ENCODE measurements around the gene GLTPD2. TPM values are rescaled to one million over a fixed set of nuclear protein-coding genes. Genes with fewer than 3 reads are reported as not detected.

Gene GLTPD2
- not detected in 2 replicates for total RNA-seq

DNA sequence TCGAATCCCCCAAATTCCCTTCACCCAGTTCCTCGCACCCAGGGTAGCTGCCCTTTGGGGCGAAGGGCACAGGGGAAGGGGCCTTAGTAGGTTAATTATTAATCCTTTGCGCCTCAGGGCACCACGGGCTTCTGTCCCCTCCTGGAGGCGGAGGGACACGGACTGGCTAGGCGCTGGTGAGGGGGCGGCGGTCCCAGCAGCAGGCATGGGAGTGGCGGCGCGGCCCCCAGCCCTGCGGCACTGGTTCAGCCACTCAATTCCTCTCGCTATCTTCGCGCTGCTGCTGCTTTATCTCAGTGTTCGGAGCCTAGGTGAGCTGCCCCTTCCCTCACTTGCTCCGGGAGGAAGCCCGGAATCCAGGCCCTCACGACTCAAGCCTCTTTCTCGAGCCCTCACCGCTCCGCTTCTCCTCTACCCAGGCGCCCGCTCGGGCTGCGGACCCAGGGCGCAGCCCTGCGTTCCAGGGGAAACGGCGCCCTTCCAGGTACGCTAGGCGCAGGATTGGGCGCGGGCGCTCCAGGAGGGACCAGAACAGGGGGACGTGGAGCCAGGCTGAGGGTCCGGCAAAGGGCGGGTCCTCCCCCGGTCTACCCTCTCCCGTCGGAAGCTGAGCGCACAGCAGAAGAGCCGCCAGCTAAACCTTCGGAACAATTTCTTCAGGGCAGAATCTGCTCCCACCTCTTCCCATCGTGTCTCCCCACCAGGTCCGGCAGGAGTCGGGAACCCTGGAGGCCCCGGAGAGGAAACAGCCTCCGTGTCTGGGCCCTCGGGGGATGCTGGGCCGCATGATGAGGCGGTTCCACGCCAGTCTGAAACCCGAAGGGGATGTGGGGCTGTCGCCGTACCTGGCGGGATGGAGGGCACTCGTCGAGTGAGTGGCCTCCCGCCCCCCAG is at the start of gene GLTPD2:
Gene GLTPD2, plus strand, starts transcription at position 158 of the 894 bp plus-strand sequence. Its CDS starts 48 bp downstream, at position 206.
- Mint-ChIP-seq H3K9me3 (no peaks in the 10 kb centered on the region), H3K4me1 (ENCODE audit: low read depth) (peaks cover 21% of the 10 kb centered on the region), H3K4me3 (ENCODE audit: low read depth) (peak within 1 kb of the TSS; percentile 78), H3K27ac (no peak within 1 kb of the TSS), H3K27me3 (ENCODE audit: low read depth) (peaks cover 46% of the 10 kb centered on the region), H3K36me3 (ENCODE audit: low read depth) (no peaks in the 10 kb centered on the region)
- DNase-seq (ENCODE audit: low spot score): no peak
- intact Hi-C loops (cut with micrococcal nuclease): no loop called here

DNA sequence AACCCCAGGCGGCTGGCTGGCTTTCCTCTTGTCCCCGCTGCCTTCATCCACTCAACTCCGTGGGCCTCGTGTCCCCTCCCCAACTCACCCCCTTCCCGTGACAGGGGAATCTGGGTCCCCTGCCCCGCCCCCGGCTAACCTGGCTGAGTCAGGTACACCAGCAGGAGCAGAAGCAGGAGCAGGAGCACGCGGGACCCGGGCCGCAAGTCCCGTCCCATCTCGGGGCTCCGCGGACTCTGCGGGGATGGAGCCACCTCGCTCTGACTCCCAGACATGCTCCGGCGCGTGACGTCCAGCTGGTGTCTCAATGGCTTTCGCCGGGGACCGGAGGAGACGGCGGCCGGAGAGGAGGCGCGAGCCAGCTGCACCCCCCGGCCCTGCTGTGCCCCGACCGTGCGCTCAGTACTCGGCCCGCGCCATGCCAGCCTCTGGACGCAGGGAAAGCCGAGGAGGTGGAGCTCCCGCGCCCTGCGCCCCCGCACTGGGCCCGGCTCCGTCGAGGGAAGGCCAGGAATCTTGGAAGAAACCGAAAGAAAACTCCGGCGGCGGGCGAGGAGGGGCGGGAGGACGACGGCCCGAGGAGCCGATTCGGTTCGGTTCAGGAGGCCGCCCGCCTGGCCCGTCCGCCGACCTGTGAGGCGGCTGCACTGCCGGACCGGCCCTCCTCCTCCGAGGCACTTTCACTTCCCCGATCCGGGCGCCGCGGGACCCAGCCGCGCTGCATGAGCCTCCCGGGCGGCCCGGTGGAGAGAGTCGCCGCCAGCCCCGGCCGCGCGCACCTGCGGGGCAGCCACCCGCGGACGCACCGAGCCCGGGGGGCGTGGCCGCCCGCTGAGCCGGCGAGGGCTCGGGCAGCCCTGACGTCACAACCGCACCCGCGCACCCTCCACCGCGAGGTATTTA is 49.4 kb upstream of the GLTPD2 start, which contains the start of the genes CXCL16 and ZMYND15:
Gene CXCL16, minus strand, starts transcription at position 807 of the 903 bp plus-strand sequence. Its CDS starts 589 bp downstream, at position 218.
Gene ZMYND15, plus strand, starts transcription at position 712 of the 903 bp plus-strand sequence. CDS start 716 bp downstream, outside the sequence.
- no peaks in the 10 kb centered on the region for H3K9me3 Mint-ChIP-seq
- peak; percentile 40 for DNase-seq (ENCODE audit: low spot score)
- peaks cover 21% of the 10 kb centered on the region for H3K4me1 Mint-ChIP-seq (ENCODE audit: low read depth)
- H3K27me3 Mint-ChIP-seq (ENCODE audit: low read depth): peaks cover 34% of the 10 kb centered on the region
- peak within 1 kb of the TSS; percentile 83 for H3K4me3 Mint-ChIP-seq (ENCODE audit: low read depth)
- peak within 1 kb of the TSS; percentile 23 for H3K27ac Mint-ChIP-seq
- intact Hi-C loops (cut with micrococcal nuclease): no loop called here
- peaks cover 3% of the 10 kb centered on the region for H3K36me3 Mint-ChIP-seq (ENCODE audit: low read depth)

DNA sequence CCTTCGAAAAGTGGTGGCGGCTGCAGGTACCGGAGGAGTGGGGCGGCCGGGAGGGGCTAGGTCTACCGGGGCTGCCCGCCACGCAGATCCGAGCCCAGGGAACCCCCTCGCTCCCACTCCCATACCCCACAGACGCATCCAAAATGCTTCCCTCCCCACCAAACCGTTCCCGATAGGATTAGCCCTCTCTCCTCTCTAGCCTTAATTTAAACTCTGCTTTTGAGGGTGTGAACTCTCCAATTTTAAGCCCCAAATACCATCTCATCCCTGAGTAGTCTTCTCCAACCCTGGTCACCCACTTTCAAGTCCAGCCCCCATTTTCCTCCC is 48.8 kb upstream of the GLTPD2 start:
- no peak for DNase-seq (ENCODE audit: low spot score)
- H3K36me3 Mint-ChIP-seq (ENCODE audit: low read depth): peaks cover 3% of the 10 kb centered on the region
- H3K4me3 Mint-ChIP-seq (ENCODE audit: low read depth): peak overlapping the region; percentile 83
- H3K27ac Mint-ChIP-seq: peak overlapping the region; percentile 23
- H3K4me1 Mint-ChIP-seq (ENCODE audit: low read depth): peaks cover 21% of the 10 kb centered on the region
- intact Hi-C loops (cut with micrococcal nuclease): no loop called here
- H3K27me3 Mint-ChIP-seq (ENCODE audit: low read depth): peaks cover 37% of the 10 kb centered on the region
- no peaks in the 10 kb centered on the region for H3K9me3 Mint-ChIP-seq

DNA sequence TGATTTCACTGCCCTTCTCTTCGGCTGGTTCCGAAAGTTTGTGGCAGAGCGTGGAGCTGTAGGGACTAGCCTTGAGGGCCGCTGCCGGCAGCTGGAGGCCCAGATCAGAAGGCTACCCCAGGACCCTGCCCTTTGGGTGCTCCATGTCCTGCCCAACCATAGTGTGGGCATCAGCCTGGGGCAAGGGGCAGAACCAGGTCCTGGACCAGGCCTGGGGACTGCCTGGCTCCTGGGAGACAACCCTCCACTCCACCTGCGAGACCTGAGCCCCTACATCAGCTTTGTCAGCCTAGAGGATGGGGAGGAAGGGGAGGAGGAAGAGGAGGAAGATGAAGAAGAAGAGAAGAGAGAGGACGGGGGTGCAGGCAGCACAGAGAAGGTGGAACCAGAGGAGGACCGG is 48.2 kb upstream of the GLTPD2 start:
- Mint-ChIP-seq H3K27ac (peak overlapping the region; percentile 23), H3K9me3 (no peaks in the 10 kb centered on the region), H3K4me3 (ENCODE audit: low read depth) (peak overlapping the region; percentile 83), H3K27me3 (ENCODE audit: low read depth) (peaks cover 40% of the 10 kb centered on the region), H3K4me1 (ENCODE audit: low read depth) (peaks cover 19% of the 10 kb centered on the region), H3K36me3 (ENCODE audit: low read depth) (peaks cover 3% of the 10 kb centered on the region)
- no peak for DNase-seq (ENCODE audit: low spot score)
- intact Hi-C loops (cut with micrococcal nuclease): no loop called here

DNA sequence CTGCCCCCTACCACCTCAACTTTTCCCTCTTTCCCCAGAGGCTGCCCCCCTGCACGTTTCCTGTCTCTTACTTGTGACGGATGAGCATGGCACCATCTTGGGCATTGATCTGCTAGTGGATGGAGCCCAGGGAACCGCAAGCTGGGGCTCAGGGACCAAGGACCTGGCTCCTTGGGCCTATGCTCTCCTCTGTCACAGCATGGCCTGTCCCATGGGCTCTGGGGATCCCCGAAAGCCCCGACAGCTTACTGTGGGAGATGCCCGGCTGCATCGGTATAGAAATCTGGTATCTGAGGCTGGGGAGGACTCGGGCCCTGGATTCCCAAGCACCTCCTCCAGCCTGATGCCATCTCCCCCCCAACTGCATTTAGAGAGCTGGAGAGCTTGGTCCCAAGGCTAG is 47.2 kb upstream of the GLTPD2 start:
- Mint-ChIP-seq H3K4me3 (ENCODE audit: low read depth) (no peak overlapping the region), H3K9me3 (no peaks in the 10 kb centered on the region), H3K4me1 (ENCODE audit: low read depth) (peaks cover 13% of the 10 kb centered on the region), H3K27ac (no peak overlapping the region), H3K36me3 (ENCODE audit: low read depth) (peaks cover 3% of the 10 kb centered on the region), H3K27me3 (ENCODE audit: low read depth) (peaks cover 35% of the 10 kb centered on the region)
- intact Hi-C loops (cut with micrococcal nuclease): no loop called here
- no peak for DNase-seq (ENCODE audit: low spot score)

DNA sequence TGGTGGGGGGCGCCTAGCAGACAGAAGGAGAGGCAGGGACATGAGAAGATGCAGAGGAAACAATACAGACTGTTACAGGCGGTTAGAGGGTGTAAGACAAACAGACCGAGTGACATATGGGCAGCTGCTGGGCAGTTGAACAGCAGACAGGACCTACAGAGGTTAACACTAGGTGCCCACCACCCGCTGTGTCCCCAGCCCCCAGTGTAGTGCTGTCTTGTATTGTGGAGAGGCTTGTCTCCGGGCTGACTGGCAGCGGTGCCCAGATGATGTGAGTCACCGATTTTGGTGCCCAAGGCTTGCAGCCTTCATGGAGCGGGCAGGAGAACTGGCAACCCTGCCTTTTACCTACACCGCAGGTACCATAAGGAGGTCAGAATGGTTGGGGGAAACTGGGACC is 46.6 kb upstream of the GLTPD2 start:
- Mint-ChIP-seq H3K27me3 (ENCODE audit: low read depth) (peaks cover 35% of the 10 kb centered on the region), H3K4me3 (ENCODE audit: low read depth) (no peak overlapping the region), H3K4me1 (ENCODE audit: low read depth) (peaks cover 13% of the 10 kb centered on the region), H3K27ac (no peak overlapping the region), H3K9me3 (no peaks in the 10 kb centered on the region), H3K36me3 (ENCODE audit: low read depth) (peaks cover 3% of the 10 kb centered on the region)
- DNase-seq (ENCODE audit: low spot score): no peak
- intact Hi-C loops (cut with micrococcal nuclease): no loop called here

DNA sequence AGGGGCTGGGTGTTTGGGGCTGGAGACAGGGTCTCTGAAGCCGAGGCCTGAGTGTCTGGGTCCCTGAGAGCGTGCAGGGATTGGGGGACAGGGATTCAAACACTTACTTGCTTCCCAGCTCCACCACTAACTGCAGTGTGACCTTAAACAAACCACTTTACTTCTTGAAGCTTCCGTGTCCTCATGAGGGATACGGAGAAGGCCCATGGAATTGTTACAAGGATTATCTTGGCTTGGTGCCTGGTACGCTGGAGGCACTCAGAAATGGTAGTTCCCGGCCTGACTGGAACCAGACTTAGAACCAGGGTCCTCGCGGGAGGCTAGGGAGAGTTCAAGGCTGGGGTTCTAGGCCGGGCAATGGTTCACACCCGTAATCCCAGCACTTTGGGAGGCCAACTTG is 46.1 kb upstream of the GLTPD2 start:
- Mint-ChIP-seq H3K9me3 (no peaks in the 10 kb centered on the region), H3K4me1 (ENCODE audit: low read depth) (peaks cover 13% of the 10 kb centered on the region), H3K36me3 (ENCODE audit: low read depth) (peaks cover 3% of the 10 kb centered on the region), H3K27ac (no peak overlapping the region), H3K4me3 (ENCODE audit: low read depth) (no peak overlapping the region), H3K27me3 (ENCODE audit: low read depth) (peaks cover 35% of the 10 kb centered on the region)
- no peak for DNase-seq (ENCODE audit: low spot score)
- intact Hi-C loops (cut with micrococcal nuclease): no loop called here

DNA sequence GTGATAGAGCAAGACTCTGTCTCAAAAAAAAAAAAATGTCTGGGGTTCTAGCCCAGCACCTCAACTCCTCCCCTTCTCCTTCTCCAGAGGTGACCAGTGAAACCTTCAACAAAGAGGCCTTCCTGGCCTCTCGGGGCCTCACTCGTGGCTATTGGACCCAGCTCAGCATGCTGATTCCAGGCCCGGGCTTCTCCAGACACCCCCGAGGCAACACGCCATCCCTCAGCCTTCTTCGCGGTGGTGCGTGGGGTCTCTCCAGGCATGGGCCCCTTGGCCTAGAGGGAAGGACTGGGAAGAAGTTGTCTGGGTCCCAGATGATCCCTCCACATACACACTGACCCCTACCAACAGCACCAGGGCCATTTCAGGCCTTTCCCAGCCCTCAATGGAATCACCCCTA is 45.5 kb upstream of the GLTPD2 start:
- Mint-ChIP-seq H3K9me3 (no peaks in the 10 kb centered on the region), H3K4me1 (ENCODE audit: low read depth) (peaks cover 19% of the 10 kb centered on the region), H3K27ac (no peak overlapping the region), H3K4me3 (ENCODE audit: low read depth) (no peak overlapping the region), H3K27me3 (ENCODE audit: low read depth) (peaks cover 35% of the 10 kb centered on the region), H3K36me3 (ENCODE audit: low read depth) (peaks cover 3% of the 10 kb centered on the region)
- DNase-seq (ENCODE audit: low spot score): no peak
- intact Hi-C loops (cut with micrococcal nuclease): no loop called here

DNA sequence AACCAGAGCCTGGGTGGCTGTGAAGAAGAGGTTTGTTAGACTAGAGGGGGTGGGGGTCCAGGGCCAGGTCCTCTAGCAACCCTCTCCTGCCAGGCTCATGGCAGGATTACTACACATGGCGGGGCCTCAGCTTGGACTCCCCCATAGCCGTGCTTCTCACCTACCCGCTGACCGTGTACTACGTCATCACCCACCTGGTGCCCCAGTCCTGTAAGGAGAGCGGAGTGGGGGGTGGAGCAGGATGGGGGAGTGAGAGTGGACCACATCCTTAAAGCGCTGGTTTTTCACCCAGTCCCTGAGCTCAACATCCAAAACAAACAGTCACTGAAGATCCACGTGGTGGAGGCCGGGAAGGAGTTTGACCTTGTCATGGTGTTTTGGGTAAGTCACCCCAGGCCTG is 44.9 kb upstream of the GLTPD2 start:
- Mint-ChIP-seq H3K27me3 (ENCODE audit: low read depth) (peaks cover 34% of the 10 kb centered on the region), H3K4me1 (ENCODE audit: low read depth) (peaks cover 16% of the 10 kb centered on the region), H3K36me3 (ENCODE audit: low read depth) (peaks cover 3% of the 10 kb centered on the region), H3K9me3 (no peaks in the 10 kb centered on the region), H3K27ac (no peak overlapping the region), H3K4me3 (ENCODE audit: low read depth) (no peak overlapping the region)
- no peak for DNase-seq (ENCODE audit: low spot score)
- intact Hi-C loops (cut with micrococcal nuclease): no loop called here

DNA sequence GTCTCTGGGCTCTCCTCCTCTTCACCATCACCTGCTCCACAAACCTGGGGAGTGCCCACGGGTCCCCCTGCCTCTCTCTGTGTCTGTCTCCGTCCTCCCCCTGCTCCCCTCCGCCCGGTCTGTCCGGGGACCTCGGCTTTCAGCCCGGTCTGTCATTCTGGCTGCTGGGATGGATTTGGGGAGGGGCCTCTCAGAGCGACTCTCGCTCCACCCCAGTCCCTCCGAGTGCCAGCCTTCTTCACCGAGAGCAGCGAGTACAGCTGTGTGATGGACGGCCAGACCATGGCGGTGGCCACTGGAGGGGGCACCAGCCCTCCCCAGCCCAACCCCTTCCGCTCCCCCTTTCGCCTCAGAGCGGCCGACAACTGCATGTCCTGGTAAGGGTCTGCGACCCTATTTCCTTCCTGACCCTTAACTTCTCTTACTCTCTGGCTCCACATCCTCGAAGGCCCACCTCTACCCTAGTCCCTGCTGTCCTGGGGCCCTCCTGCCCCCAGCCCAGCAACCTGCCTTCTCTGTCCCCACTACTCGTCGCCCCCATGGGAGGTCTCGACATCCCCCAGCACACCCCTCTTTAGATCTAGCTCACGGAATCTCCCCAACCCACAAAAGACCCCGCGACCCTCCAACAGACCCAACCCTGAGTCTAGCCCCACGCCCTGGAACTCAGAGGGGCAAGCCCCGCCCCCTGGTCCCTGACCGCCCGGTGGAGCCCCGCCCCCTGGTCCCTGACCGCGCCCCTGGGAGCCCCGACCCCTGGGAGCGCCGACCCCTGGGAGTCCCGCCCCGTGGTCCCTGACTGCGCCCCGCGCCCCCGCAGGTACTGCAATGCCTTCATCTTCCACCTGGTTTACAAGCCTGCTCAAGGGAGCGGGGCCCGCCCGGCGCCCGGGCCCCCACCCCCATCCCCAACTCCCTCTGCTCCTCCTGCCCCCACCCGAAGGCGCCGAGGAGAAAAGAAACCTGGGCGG is 43.5 kb upstream of the GLTPD2 start:
- no peaks in the 10 kb centered on the region for H3K9me3 Mint-ChIP-seq
- peaks cover 1% of the 10 kb centered on the region for H3K36me3 Mint-ChIP-seq (ENCODE audit: low read depth)
- DNase-seq (ENCODE audit: low spot score): no peak
- intact Hi-C loops (cut with micrococcal nuclease): no loop called here
- H3K27ac Mint-ChIP-seq: no peak overlapping the region
- no peak overlapping the region for H3K4me3 Mint-ChIP-seq (ENCODE audit: low read depth)
- H3K4me1 Mint-ChIP-seq (ENCODE audit: low read depth): peaks cover 12% of the 10 kb centered on the region
- H3K27me3 Mint-ChIP-seq (ENCODE audit: low read depth): peaks cover 36% of the 10 kb centered on the region

DNA sequence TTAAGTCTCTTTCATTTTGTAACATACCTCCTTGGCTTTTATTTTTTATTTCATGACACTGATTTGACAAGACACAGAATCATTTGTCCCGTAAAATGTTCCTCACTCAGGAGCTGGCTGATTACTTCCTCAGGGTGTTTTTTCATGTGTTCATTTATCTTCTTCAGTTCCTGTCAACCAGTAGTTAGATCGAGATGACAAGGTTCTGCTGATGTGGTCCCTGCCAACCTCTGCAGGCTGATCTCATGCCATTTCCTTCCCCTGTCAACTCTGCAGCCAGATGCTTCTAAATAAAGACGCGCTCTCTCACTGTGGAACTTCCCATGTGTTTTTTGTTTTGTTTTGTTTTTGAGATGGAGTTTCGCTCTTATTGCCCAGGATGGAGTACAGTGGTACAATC is 40.9 kb upstream of the GLTPD2 start:
- peaks cover 10% of the 10 kb centered on the region for H3K4me1 Mint-ChIP-seq (ENCODE audit: low read depth)
- no peaks in the 10 kb centered on the region for H3K36me3 Mint-ChIP-seq (ENCODE audit: low read depth)
- peaks cover 28% of the 10 kb centered on the region for H3K27me3 Mint-ChIP-seq (ENCODE audit: low read depth)
- no peaks in the 10 kb centered on the region for H3K9me3 Mint-ChIP-seq
- intact Hi-C loops (cut with micrococcal nuclease): no loop called here
- H3K27ac Mint-ChIP-seq: no peak overlapping the region
- DNase-seq (ENCODE audit: low spot score): no peak
- peak overlapping the region; percentile 42 for H3K4me3 Mint-ChIP-seq (ENCODE audit: low read depth)

DNA sequence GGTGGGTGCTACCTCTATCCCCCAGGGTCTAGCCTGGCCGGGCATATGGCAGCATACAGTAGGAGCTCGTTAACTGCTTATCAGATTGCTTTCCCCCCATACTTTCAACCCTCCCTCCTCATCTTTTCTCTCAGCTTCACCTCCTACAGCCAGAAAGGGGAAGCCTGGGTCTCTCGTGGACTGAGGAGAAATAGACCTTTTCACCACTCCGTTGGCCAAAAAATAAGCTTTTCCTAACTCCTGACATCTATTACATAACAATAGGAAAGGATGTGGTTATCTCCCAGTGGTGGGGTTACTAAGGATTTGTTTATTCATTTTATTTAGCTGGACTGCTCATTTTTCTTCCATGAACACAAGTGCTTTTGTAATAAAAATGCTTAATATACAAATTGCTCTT is 40.1 kb upstream of the GLTPD2 start:
- H3K27ac Mint-ChIP-seq: no peak overlapping the region
- no peaks in the 10 kb centered on the region for H3K36me3 Mint-ChIP-seq (ENCODE audit: low read depth)
- H3K27me3 Mint-ChIP-seq (ENCODE audit: low read depth): peaks cover 30% of the 10 kb centered on the region
- no peak overlapping the region for H3K4me3 Mint-ChIP-seq (ENCODE audit: low read depth)
- intact Hi-C loops (cut with micrococcal nuclease): no loop called here
- H3K9me3 Mint-ChIP-seq: no peaks in the 10 kb centered on the region
- H3K4me1 Mint-ChIP-seq (ENCODE audit: low read depth): peaks cover 10% of the 10 kb centered on the region
- no peak for DNase-seq (ENCODE audit: low spot score)

Data from activated T-helper 2 cell treated with anti-CD3 and anti-CD28 coated beads, Interferon-gamma antibody, Interleukin-2, Interleukin-4, amounts not matched to agents 10 μg/mL and 5 μg/mL and 100 μg/mL, durations not matched to agents 14 hours and 24 hours and 36 hours (primary cell).